Measurements from ENCODE around the gene AKAP8L. TPM values are rescaled to one million over a fixed set of nuclear protein-coding genes. Genes with fewer than 3 reads are reported as not detected.
"Not testable (repeated sequence)": the region's sequence is repeated elsewhere in the genome, so short reads cannot be mapped to it uniquely, and the experiment has no call there.

Gene AKAP8L
- total RNA-seq, 1 donor from 2014 or later = 75.3 TPM

DNA sequence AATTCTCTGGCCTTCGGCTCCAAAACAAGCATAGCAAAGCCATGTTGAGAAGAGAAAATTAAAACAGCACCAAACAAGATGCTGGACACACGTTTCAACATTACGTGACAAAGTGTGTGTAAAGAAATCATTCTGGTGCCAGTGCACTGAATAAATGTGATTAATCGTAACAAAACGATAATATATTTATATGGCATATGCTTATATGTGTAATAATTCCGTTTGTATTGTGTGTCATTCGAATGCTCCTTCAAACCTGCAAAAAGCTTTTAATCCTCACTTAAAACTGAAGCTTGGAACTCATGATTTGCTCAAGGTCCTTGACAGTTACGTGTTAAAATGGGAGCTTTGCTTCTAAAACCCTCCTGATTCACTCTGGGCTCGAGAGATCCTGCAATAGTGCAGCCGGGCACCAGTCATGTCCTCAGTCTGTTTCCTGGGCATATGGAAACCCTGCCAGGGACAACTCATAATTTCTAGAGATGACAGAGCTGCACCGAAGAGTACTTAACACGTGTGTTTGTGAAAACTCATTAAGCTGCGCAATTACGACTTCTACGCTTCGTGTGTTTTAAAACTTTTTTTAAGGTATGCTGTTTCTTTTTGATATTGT, 731 bp upstream of the AKAP8L start:
- DNase-seq (ENCODE audit: low read depth) (peak; percentile 26), FAIRE-seq (no peak)
- TF ChIP-seq, protein P1, sequence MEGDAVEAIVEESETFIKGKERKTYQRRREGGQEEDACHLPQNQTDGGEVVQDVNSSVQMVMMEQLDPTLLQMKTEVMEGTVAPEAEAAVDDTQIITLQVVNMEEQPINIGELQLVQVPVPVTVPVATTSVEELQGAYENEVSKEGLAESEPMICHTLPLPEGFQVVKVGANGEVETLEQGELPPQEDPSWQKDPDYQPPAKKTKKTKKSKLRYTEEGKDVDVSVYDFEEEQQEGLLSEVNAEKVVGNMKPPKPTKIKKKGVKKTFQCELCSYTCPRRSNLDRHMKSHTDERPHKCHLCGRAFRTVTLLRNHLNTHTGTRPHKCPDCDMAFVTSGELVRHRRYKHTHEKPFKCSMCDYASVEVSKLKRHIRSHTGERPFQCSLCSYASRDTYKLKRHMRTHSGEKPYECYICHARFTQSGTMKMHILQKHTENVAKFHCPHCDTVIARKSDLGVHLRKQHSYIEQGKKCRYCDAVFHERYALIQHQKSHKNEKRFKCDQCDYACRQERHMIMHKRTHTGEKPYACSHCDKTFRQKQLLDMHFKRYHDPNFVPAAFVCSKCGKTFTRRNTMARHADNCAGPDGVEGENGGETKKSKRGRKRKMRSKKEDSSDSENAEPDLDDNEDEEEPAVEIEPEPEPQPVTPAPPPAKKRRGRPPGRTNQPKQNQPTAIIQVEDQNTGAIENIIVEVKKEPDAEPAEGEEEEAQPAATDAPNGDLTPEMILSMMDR (IDR thresholded peaks at IDR 0.05; ENCODE audit: insufficient read depth, low read length, severe bottlenecking) = no peak
- peaks cover 16% of the 10 kb centered on the region for H3K36me3 ChIP-seq (ENCODE audit: control insufficient read depth, insufficient read depth, low read length)
- no peaks in the 10 kb centered on the region for H3K27me3 ChIP-seq (ENCODE audit: control insufficient read depth, insufficient read depth, low read length)
- peak overlapping the region; percentile 50 for H3K4me3 ChIP-seq (ENCODE audit: low read depth, low read length)

DNA sequence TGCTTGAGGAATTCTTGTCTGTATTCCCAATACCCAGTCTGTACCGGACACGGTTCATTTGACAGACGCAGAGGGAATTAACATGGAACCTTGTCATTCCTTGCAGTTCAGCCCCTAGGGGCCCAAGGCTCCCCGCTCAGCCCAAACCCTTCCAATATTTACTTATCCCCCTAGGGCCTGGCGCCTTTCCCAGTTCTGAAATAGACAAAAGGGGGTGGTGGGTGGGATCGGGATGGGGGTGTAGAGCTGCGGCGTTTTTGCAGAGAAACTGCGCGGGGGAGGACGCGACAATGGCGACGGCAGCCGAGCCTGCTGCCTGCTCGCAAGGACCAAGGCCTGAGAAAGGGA, 583 bp downstream of the AKAP8L start:
- peak overlapping the region; percentile 69 for H3K4me3 ChIP-seq (ENCODE audit: low read depth, low read length)
- FAIRE-seq (no peak), DNase-seq (ENCODE audit: low read depth) (peak; percentile 8)
- no peaks in the 10 kb centered on the region for H3K27me3 ChIP-seq (ENCODE audit: control insufficient read depth, insufficient read depth, low read length)
- H3K36me3 ChIP-seq (ENCODE audit: control insufficient read depth, insufficient read depth, low read length) = peaks cover 5% of the 10 kb centered on the region
- TF ChIP-seq, protein P1 (IDR thresholded peaks at IDR 0.05; ENCODE audit: insufficient read depth, low read length, severe bottlenecking) = no peak

DNA sequence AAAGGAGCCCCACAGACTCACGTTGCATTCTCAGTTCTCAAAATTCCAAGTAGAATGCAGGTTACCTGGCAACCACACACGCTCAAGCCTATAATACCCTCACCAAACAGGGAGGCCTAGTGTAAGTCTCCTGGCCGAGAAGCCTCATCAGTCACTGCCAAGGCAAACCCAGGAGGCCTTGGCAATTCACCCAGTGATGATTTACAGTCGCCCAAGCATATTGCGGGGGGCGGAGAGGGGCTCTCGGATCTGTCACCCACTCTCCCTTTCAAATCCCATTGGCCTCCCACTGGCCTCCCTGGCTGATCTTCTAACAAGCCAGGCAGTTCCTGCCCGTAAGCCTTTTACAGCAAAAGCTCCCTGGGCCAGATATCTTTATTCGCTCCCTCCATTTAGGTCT, 1.1 kb downstream of the AKAP8L start:
- peak; percentile 8 for DNase-seq (ENCODE audit: low read depth)
- no peak for FAIRE-seq
- Histone ChIP-seq H3K4me3 (ENCODE audit: low read depth, low read length) (peak overlapping the region; percentile 69), H3K27me3 (ENCODE audit: control insufficient read depth, insufficient read depth, low read length) (no peaks in the 10 kb centered on the region), H3K36me3 (ENCODE audit: control insufficient read depth, insufficient read depth, low read length) (peaks cover 4% of the 10 kb centered on the region)
- TF ChIP-seq, protein P1 (IDR thresholded peaks at IDR 0.05; ENCODE audit: insufficient read depth, low read length, severe bottlenecking) = no peak

DNA sequence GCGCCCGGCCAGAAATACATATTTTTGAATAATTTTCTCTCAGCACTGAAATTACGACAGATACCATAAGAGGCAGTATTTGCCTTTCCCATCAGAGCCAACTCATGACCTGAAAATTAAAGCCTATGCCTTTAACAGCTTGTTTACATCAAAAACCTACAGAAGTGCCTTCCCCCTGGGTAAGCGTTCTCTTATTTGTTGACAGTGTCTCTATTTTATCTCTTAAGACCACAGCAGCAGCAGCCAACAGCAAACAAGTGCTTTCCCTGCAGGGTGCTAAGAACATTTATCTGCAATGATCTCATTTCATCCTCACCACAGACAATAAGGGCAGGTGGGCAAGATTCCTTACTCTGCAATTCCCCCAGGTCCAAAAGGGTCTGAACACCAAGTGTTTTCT, 6.0 kb downstream of the AKAP8L start:
- Histone ChIP-seq H3K36me3 (ENCODE audit: control insufficient read depth, insufficient read depth, low read length) (peaks cover 5% of the 10 kb centered on the region), H3K27me3 (ENCODE audit: control insufficient read depth, insufficient read depth, low read length) (no peaks in the 10 kb centered on the region), H3K4me3 (ENCODE audit: low read depth, low read length) (no peak overlapping the region)
- TF ChIP-seq, protein P1 (IDR thresholded peaks at IDR 0.05; ENCODE audit: insufficient read depth, low read length, severe bottlenecking) = no peak
- no peak for FAIRE-seq
- DNase-seq (ENCODE audit: low read depth) = no peak

DNA sequence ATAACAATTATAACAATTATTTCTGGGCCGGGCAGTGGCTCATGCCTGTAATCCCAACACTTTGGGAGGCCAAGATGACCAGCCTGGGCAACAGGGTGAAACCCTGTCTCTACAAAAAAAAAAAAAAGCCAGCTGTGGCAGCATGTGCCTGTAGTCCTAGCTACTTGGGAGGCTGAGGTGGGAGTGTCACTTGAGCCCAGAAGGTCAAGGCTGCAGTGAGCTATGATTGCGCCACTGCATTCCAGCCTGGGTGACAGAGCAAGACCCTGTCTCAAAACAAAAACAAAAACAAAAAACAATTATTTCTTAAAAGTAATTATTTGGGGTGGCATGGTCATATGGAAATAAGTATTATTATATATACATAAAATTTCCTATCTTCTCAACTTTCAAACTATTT, 7.4 kb downstream of the AKAP8L start:
- H3K27me3 ChIP-seq (ENCODE audit: control insufficient read depth, insufficient read depth, low read length); DNase-seq (ENCODE audit: low read depth); H3K36me3 ChIP-seq (ENCODE audit: control insufficient read depth, insufficient read depth, low read length); FAIRE-seq; H3K4me3 ChIP-seq (ENCODE audit: low read depth, low read length): not testable (repeated sequence)

DNA sequence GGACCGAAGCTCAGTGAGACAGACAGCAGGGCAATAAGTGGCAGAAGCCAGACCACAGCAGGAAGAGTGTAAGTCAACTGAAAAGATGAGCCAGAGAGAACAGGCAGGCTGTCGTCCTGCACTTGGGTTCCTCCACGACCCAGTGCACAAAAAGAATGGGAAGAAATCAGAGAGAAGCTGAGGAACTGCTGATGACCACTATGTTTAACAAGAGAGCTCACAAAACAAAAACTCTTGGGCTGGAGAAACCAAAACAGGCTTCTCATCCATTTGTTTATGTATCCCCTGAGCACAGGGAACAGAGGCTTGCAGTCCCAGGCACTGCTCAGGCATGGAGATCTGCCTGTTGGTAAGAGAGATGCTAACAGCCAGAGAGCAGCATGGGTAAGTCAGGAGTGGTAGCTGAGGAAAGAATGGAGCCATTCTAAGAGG, 14.0 kb downstream of the AKAP8L start:
- TF ChIP-seq, protein P1 (IDR thresholded peaks at IDR 0.05; ENCODE audit: insufficient read depth, low read length, severe bottlenecking) = no peak
- H3K27me3 ChIP-seq (ENCODE audit: control insufficient read depth, insufficient read depth, low read length) = no peaks in the 10 kb centered on the region

More for the DNA sequence above, 14.0 kb downstream of the AKAP8L start:
- Histone ChIP-seq H3K36me3 (ENCODE audit: control insufficient read depth, insufficient read depth, low read length) (peaks cover 31% of the 10 kb centered on the region), H3K4me3 (ENCODE audit: low read depth, low read length) (no peak overlapping the region)
- no peak for DNase-seq (ENCODE audit: low read depth)
- peak; percentile 62 for FAIRE-seq
